ENCODE results near the gene CABLES2. TPM values are rescaled to one million over a fixed set of nuclear protein-coding genes. Genes with fewer than 3 reads are reported as not detected.

The CABLES2 gene
- total and polyA plus RNA-seq, 4 donors = 0.92 to 3.2 (median 2.0) TPM

DNA sequence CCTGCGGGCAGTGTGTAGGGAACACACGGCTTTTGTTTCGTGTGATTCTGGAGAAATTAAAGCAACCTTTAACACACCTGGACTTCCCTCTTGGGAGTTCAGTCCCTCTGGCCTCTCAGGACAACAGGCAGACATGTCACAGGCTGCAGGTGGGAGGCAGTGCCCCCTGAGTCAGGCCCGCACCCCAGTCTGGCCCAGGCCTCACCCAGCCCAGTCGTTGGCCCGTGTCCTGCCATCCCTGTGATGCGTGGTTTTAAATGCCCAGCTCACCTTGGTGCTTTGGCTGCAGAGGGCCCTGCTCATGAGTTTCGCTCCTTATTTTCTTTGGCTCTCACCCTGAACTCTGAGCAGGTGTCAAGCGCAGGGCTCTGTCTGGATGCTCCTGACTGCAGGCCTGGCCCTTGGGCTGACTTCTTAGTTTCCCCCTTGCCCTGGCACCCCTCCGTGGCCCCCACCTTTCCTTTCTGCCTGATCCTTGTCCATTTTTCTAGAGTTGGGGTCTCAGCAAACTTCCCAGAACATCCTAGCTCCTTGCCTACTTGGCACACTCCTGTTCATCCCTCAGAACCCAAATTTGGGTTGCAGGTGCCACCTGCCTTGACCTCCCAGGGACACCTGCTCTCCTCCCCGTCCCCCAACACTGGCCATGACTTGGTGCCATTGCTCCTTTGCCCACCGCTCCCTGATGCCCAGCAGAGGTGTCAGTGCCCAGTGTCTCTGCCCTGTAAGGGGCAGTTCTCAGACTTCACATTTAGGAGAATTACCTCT lies 2.2 kb upstream of the CABLES2 start:
- no peaks in the 10 kb centered on the region for H3K9me3 ChIP-seq (ENCODE audit: control insufficient read depth in 4 of 4, low read length in 3 of 4)
- TF ChIP-seq FOXA1 (IDR thresholded peaks at IDR 0.05) = no peak
- DNase-seq (ENCODE audit: low spot score) = no peak
- H3K27me3 ChIP-seq (ENCODE audit: control insufficient read depth in 4 of 4, insufficient read depth in 4 of 4, low read length in 3 of 4) = no peaks in the 10 kb centered on the region
- no peak overlapping the region for H3K4me3 ChIP-seq (ENCODE audit: low read depth in 1 of 3, low read length in 3 of 3)
- H3K9ac ChIP-seq (ENCODE audit: low read depth in 1 of 2, low read length in 2 of 2) = no peak overlapping the region
- 90% methylated on average over 12 of the region's 12 CpGs for WGBS
- no peak overlapping the region for H3K27ac ChIP-seq (ENCODE audit: low read depth in 1 of 2, low read length in 2 of 2)
- H3K4me1 ChIP-seq (ENCODE audit: control insufficient read depth in 4 of 4, insufficient read depth in 4 of 4, low read length in 3 of 4) = peaks cover 13 to 33% (median 20%) of the 10 kb centered on the region in 4 donors
- H3K36me3 ChIP-seq (ENCODE audit: control insufficient read depth in 4 of 4, insufficient read depth in 3 of 4, low read depth in 1 of 4, low read length in 3 of 4) = no peaks in the 10 kb centered on the region

DNA sequence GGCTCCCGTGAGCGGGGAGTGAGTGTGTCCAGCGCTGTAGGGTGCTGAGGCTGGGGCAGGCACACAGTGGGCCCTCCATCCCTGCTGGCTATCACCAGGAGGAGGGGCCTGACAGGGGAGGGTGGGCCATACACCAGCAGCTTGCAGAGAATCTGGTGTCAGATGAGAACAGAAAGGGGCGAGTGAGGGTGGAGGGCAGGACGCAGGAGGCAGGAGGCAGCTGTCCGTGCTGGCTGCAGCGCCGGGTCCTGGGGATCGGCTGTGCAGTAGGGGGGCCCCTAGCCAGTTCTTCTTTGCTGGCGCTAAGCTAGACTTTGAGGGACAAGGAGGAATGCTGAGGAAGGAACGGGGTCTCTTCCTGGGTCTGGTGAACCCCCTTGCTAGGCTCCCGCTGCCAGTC lies 1.6 kb upstream of the CABLES2 start:
- Histone ChIP-seq H3K9me3 (ENCODE audit: control insufficient read depth in 4 of 4, low read length in 3 of 4) (no peaks in the 10 kb centered on the region), H3K4me1 (ENCODE audit: control insufficient read depth in 4 of 4, insufficient read depth in 4 of 4, low read length in 3 of 4) (peaks cover 13 to 33% (median 20%) of the 10 kb centered on the region in 4 donors), H3K4me3 (ENCODE audit: low read depth in 1 of 3, low read length in 3 of 3) (no peak overlapping the region), H3K27me3 (ENCODE audit: control insufficient read depth in 4 of 4, insufficient read depth in 4 of 4, low read length in 3 of 4) (no peaks in the 10 kb centered on the region), H3K9ac (ENCODE audit: low read depth in 1 of 2, low read length in 2 of 2) (no peak overlapping the region), H3K27ac (ENCODE audit: low read depth in 1 of 2, low read length in 2 of 2) (no peak overlapping the region), H3K36me3 (ENCODE audit: control insufficient read depth in 4 of 4, insufficient read depth in 3 of 4, low read depth in 1 of 4, low read length in 3 of 4) (no peaks in the 10 kb centered on the region)
- TF ChIP-seq GABPA (IDR thresholded peaks at IDR 0.05 in 1 of 2, conservative IDR thresholded peaks at IDR 0.05 in 1 of 2) (no peak), YY1 (IDR thresholded peaks at IDR 0.05) (no peak), HNF4G (IDR thresholded peaks at IDR 0.05) (no peak), SP1 (IDR thresholded peaks at IDR 0.05) (no peak), EGR1 (IDR thresholded peaks at IDR 0.05; ENCODE audit: low read depth in 2 of 2) (no peak), JUND (IDR thresholded peaks at IDR 0.05) (no peak), HNF4A (conservative IDR thresholded peaks at IDR 0.05) (no peak), FOXA1 (IDR thresholded peaks at IDR 0.05) (no peak), RXRA (IDR thresholded peaks at IDR 0.05) (no peak), RAD21 (IDR thresholded peaks at IDR 0.05) (no peak), NR2F2 (IDR thresholded peaks at IDR 0.05) (no peak), TAF1 (conservative IDR thresholded peaks at IDR 0.05) (no peak), FOXA2 (IDR thresholded peaks at IDR 0.05) (no peak)
- TF ChIP-seq, protein P1, sequence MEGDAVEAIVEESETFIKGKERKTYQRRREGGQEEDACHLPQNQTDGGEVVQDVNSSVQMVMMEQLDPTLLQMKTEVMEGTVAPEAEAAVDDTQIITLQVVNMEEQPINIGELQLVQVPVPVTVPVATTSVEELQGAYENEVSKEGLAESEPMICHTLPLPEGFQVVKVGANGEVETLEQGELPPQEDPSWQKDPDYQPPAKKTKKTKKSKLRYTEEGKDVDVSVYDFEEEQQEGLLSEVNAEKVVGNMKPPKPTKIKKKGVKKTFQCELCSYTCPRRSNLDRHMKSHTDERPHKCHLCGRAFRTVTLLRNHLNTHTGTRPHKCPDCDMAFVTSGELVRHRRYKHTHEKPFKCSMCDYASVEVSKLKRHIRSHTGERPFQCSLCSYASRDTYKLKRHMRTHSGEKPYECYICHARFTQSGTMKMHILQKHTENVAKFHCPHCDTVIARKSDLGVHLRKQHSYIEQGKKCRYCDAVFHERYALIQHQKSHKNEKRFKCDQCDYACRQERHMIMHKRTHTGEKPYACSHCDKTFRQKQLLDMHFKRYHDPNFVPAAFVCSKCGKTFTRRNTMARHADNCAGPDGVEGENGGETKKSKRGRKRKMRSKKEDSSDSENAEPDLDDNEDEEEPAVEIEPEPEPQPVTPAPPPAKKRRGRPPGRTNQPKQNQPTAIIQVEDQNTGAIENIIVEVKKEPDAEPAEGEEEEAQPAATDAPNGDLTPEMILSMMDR (IDR thresholded peaks at IDR 0.05; ENCODE audit: low read depth, low read length, missing input control) = no peak
- TF ChIP-seq, protein P2, sequence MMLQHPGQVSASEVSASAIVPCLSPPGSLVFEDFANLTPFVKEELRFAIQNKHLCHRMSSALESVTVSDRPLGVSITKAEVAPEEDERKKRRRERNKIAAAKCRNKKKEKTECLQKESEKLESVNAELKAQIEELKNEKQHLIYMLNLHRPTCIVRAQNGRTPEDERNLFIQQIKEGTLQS (IDR thresholded peaks at IDR 0.05) = no peak
- TF ChIP-seq, protein P3, sequence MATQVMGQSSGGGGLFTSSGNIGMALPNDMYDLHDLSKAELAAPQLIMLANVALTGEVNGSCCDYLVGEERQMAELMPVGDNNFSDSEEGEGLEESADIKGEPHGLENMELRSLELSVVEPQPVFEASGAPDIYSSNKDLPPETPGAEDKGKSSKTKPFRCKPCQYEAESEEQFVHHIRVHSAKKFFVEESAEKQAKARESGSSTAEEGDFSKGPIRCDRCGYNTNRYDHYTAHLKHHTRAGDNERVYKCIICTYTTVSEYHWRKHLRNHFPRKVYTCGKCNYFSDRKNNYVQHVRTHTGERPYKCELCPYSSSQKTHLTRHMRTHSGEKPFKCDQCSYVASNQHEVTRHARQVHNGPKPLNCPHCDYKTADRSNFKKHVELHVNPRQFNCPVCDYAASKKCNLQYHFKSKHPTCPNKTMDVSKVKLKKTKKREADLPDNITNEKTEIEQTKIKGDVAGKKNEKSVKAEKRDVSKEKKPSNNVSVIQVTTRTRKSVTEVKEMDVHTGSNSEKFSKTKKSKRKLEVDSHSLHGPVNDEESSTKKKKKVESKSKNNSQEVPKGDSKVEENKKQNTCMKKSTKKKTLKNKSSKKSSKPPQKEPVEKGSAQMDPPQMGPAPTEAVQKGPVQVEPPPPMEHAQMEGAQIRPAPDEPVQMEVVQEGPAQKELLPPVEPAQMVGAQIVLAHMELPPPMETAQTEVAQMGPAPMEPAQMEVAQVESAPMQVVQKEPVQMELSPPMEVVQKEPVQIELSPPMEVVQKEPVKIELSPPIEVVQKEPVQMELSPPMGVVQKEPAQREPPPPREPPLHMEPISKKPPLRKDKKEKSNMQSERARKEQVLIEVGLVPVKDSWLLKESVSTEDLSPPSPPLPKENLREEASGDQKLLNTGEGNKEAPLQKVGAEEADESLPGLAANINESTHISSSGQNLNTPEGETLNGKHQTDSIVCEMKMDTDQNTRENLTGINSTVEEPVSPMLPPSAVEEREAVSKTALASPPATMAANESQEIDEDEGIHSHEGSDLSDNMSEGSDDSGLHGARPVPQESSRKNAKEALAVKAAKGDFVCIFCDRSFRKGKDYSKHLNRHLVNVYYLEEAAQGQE (IDR thresholded peaks at IDR 0.05) = no peak
- TF ChIP-seq, protein P4, sequence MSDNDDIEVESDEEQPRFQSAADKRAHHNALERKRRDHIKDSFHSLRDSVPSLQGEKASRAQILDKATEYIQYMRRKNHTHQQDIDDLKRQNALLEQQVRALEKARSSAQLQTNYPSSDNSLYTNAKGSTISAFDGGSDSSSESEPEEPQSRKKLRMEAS (IDR thresholded peaks at IDR 0.05) = no peak
- TF ChIP-seq, protein P5, sequence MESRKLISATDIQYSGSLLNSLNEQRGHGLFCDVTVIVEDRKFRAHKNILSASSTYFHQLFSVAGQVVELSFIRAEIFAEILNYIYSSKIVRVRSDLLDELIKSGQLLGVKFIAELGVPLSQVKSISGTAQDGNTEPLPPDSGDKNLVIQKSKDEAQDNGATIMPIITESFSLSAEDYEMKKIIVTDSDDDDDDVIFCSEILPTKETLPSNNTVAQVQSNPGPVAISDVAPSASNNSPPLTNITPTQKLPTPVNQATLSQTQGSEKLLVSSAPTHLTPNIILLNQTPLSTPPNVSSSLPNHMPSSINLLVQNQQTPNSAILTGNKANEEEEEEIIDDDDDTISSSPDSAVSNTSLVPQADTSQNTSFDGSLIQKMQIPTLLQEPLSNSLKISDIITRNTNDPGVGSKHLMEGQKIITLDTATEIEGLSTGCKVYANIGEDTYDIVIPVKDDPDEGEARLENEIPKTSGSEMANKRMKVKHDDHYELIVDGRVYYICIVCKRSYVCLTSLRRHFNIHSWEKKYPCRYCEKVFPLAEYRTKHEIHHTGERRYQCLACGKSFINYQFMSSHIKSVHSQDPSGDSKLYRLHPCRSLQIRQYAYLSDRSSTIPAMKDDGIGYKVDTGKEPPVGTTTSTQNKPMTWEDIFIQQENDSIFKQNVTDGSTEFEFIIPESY (IDR thresholded peaks at IDR 0.05) = no peak
- 94% methylated on average over 12 of the region's 12 CpGs for WGBS
- no peak for DNase-seq (ENCODE audit: low spot score)

Measured in liver (tissue), 9 donors.